ENCODE measurements around the gene USP30.

GRCh38 chr12:109097140-109097434 is 44.7 kb downstream of the USP30 start:
- TF ChIP-seq POLR2A (IDR thresholded peaks at IDR 0.05) (no peak), POLR2AphosphoS5 (IDR thresholded peaks at IDR 0.05) (no peak), CTCF (IDR thresholded peaks at IDR 0.05) (no peak)
